ENCODE measurements around the gene DOCK7. TPM values are rescaled to one million over a fixed set of nuclear protein-coding genes. Genes with fewer than 3 reads are reported as not detected.
A peak's percentile ranks its signal among the peaks of the same experiment; 100 is the strongest.

Gene DOCK7
- total RNA-seq, 3 donors from 2014 or later, result 35.7 to 60.7 (median 49.2) TPM

DNA sequence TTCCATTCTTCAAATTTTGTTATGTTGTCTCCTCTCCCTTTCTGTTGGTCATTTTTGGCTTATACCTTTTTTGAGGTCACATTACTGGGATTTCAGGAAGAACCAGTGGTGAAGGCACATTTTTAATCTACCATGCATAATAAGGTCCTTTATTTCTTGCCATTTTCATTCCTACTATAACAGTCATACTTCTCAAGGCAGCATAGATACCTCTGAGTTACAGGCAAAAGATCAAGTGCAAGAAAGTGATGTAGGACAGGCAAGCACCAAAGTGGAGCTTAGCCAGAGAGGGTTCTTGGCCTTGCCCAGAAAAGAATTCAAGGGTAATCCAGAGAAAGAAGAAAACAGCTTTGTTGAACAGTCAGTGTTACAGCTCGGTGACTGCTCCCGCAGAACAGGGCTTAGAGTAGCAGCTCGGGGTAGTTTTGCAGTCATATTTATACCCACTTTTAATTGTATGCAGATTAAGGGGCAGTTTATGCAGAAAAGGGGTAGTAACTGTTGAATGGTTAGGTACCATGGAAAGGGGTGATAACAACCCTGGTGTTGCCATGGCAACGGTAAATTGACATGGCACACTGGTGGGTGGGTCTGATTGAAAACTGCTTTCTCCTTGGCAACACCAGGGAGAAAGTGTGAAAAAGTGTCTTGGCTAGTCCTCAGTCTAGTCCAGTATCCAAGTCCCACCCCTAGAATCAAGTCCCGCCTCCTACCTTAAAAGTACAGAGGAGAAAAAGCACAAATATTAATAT, 39.6 kb upstream of the DOCK7 start:
- peak overlapping the region in 1 of 2 donors; percentile 5 for H3K27ac ChIP-seq

DNA sequence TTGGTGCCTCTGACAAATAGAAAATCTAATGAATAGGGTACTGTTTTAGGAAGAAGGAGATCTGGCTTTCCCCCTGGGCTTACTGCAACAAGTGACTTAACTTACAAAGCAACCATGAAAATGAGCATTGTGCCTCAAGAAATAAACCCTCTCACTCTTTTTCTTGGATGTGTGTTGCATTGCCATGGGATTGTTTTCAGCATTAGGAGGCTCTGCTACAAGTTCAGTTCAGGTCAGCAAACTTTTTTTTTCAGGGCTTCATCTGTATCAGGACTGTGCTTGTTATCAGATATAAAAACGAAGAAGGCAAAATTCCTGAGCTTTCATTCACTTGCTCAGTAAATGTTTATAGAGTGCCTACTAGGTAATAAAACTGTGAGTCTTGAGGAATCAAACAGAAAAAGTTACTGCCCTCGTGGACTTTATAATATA, 37.8 kb upstream of the DOCK7 start:
- Histone ChIP-seq H3K27me3 (no peaks in the 10 kb centered on the region), H3K9me3 (no peaks in the 10 kb centered on the region), H3K4me3 (no peak overlapping the region), H3K27ac (peak overlapping the region; percentile 6 to 23), H3K4me1 (no peaks in the 10 kb centered on the region), H3K36me3 (no peaks in the 10 kb centered on the region)
- intact Hi-C loops (cut with DNase I; ENCODE audit: low total_unique reads), result no loop called here
- no peak for TF ChIP-seq POLR2A (IDR thresholded peaks at IDR 0.05)
- no peak for TF ChIP-seq POLR2AphosphoS5 (IDR thresholded peaks at IDR 0.05)
- TF ChIP-seq, protein P1, sequence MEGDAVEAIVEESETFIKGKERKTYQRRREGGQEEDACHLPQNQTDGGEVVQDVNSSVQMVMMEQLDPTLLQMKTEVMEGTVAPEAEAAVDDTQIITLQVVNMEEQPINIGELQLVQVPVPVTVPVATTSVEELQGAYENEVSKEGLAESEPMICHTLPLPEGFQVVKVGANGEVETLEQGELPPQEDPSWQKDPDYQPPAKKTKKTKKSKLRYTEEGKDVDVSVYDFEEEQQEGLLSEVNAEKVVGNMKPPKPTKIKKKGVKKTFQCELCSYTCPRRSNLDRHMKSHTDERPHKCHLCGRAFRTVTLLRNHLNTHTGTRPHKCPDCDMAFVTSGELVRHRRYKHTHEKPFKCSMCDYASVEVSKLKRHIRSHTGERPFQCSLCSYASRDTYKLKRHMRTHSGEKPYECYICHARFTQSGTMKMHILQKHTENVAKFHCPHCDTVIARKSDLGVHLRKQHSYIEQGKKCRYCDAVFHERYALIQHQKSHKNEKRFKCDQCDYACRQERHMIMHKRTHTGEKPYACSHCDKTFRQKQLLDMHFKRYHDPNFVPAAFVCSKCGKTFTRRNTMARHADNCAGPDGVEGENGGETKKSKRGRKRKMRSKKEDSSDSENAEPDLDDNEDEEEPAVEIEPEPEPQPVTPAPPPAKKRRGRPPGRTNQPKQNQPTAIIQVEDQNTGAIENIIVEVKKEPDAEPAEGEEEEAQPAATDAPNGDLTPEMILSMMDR (IDR thresholded peaks at IDR 0.05), result no peak
- no peak for DNase-seq (ENCODE audit: low spot score in 2 of 2)

More for the DNA sequence above, 39.6 kb upstream of the DOCK7 start:
- intact Hi-C loops (cut with DNase I; ENCODE audit: low total_unique reads), result no loop called here
- TF ChIP-seq POLR2AphosphoS5 (IDR thresholded peaks at IDR 0.05) (no peak), POLR2A (IDR thresholded peaks at IDR 0.05) (no peak)
- TF ChIP-seq, protein P1 (IDR thresholded peaks at IDR 0.05), result no peak
- Histone ChIP-seq H3K36me3 (no peaks in the 10 kb centered on the region), H3K9me3 (no peaks in the 10 kb centered on the region), H3K27me3 (no peaks in the 10 kb centered on the region), H3K4me3 (no peak overlapping the region), H3K4me1 (no peaks in the 10 kb centered on the region)
- DNase-seq (ENCODE audit: low spot score in 2 of 2), result no peak

DNA sequence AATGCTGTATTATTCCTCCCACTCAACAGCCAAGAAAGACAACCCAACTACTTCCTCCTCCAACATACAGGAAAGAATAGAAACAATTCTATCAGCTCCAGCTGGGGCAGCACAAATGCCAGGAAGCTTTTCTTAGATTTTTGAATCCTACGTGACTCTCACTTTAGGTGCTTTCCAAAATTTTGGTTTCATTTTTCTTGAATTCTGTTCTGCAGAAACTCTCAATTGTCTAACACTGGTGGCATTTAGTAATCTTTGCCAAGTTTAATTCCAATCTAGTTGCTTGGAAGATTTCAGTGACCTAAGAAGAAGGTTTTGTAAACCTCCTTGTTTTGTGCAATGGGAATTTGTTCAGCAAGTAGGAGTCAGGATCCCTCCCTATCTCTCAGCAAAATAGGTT, 37.1 kb upstream of the DOCK7 start:
- H3K9me3 ChIP-seq, result no peaks in the 10 kb centered on the region
- no peak for DNase-seq (ENCODE audit: low spot score in 2 of 2)
- peak overlapping the region; percentile 6 to 23 for H3K27ac ChIP-seq
- TF ChIP-seq, protein P1 (IDR thresholded peaks at IDR 0.05), result no peak
- no peak for TF ChIP-seq POLR2A (IDR thresholded peaks at IDR 0.05)
- TF ChIP-seq POLR2AphosphoS5 (IDR thresholded peaks at IDR 0.05), result no peak
- no peaks in the 10 kb centered on the region for H3K27me3 ChIP-seq
- peak overlapping the region in 2 of 3 donors; percentile 27 to 36 for H3K4me3 ChIP-seq
- H3K36me3 ChIP-seq, result no peaks in the 10 kb centered on the region
- intact Hi-C loops (cut with DNase I; ENCODE audit: low total_unique reads), result no loop called here
- no peaks in the 10 kb centered on the region for H3K4me1 ChIP-seq

- Histone ChIP-seq H3K4me3 (peak overlapping the region in 1 of 3 donors; percentile 27), H3K9me3 (no peaks in the 10 kb centered on the region), H3K36me3 (no peaks in the 10 kb centered on the region), H3K27ac (peak overlapping the region in 1 of 2 donors; percentile 1), H3K4me1 (no peaks in the 10 kb centered on the region), H3K27me3 (no peaks in the 10 kb centered on the region)
- TF ChIP-seq POLR2AphosphoS5 (IDR thresholded peaks at IDR 0.05) (no peak), POLR2A (IDR thresholded peaks at IDR 0.05) (no peak)
- TF ChIP-seq, protein P1 (IDR thresholded peaks at IDR 0.05), result no peak
- no peak for DNase-seq (ENCODE audit: low spot score in 2 of 2)
- intact Hi-C loops (cut with DNase I; ENCODE audit: low total_unique reads), result no loop called here
Measured at GRCh38 chr1:62724430-62724829, 36.2 kb upstream of the DOCK7 start.

- DNase-seq (ENCODE audit: low spot score in 2 of 2), result no peak
- H3K4me3 ChIP-seq, result no peak overlapping the region
- intact Hi-C loops (cut with DNase I; ENCODE audit: low total_unique reads), result no loop called here
- H3K4me1 ChIP-seq, result no peaks in the 10 kb centered on the region
- no peaks in the 10 kb centered on the region for H3K36me3 ChIP-seq
- H3K9me3 ChIP-seq, result no peaks in the 10 kb centered on the region
- no peak for TF ChIP-seq POLR2AphosphoS5 (IDR thresholded peaks at IDR 0.05)
- no peak for TF ChIP-seq POLR2A (IDR thresholded peaks at IDR 0.05)
- TF ChIP-seq, protein P1 (IDR thresholded peaks at IDR 0.05), result no peak
- H3K27ac ChIP-seq, result peak overlapping the region in 1 of 2 donors; percentile 1
- H3K27me3 ChIP-seq, result no peaks in the 10 kb centered on the region
Measured at GRCh38 chr1:62723883-62724282, 35.7 kb upstream of the DOCK7 start.

All from breast epithelium (tissue), 4 donors.